SK-N-SH (cell line): ENCODE measurements around the gene AFAP1.

Source experiments
- CTCF ChIP-seq: fragments of 200-600 bp; sonication (generic); IDR thresholded peaks from 2 replicates; pipeline ENCODE4 v1.6.1; 2017; ENCODE audit warnings: antibody characterized with exemption, mild to moderate bottlenecking, moderate library complexity
- NRF1 ChIP-seq: IDR thresholded peaks from 2 replicates; pipeline ENCODE4 v1.6.1; 2012; ENCODE audit warnings: low read depth, mild to moderate bottlenecking, low read length
- SIN3A ChIP-seq: IDR thresholded peaks from 2 replicates; pipeline ENCODE4 v1.6.1; 2012; ENCODE audit warnings: low read depth, mild to moderate bottlenecking, low read length, moderate library complexity, borderline replicate concordance
- TF ChIP-seq, protein P1 (sequence below): IDR thresholded peaks from 2 replicates; pipeline ENCODE4; 2012

DNA sequence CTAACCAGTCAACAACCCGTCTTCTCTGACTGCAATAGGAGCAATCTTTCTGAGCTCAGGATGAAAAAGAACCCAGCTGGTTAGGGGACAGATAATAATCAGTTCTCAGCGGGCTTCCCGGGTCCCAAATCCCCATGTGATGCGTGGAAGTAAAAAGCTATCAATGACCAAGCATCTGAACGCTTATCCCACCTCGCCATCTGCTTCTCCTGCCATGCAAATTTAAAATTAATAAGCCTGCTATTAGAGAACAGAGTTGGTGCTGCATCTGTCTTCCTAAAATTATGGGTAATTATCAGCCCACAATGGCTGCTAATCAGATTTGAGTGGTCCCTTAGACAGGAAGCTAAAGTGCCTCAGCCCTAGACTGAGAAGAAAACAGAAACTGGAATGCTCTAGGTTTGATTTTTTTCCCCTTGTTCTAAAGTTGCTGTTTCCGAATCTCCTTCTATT, 37.5 kb downstream of the AFAP1 start:
- TF ChIP-seq CTCF (no peak), NRF1 (no peak), SIN3A (0 out of 2 replicates have a peak, but pooled peaks have one; percentile 21)
- TF ChIP-seq, protein P1, sequence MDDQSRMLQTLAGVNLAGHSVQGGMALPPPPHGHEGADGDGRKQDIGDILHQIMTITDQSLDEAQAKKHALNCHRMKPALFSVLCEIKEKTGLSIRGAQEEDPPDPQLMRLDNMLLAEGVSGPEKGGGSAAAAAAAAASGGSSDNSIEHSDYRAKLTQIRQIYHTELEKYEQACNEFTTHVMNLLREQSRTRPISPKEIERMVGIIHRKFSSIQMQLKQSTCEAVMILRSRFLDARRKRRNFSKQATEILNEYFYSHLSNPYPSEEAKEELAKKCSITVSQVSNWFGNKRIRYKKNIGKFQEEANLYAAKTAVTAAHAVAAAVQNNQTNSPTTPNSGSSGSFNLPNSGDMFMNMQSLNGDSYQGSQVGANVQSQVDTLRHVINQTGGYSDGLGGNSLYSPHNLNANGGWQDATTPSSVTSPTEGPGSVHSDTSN = no peak
